ENCODE measurements around the gene DOP1B. TPM values are rescaled to one million over a fixed set of nuclear protein-coding genes. Genes with fewer than 3 reads are reported as not detected.

Gene DOP1B
- total RNA-seq, 1 donor from 2014 or later, result 8.7 TPM

DNA sequence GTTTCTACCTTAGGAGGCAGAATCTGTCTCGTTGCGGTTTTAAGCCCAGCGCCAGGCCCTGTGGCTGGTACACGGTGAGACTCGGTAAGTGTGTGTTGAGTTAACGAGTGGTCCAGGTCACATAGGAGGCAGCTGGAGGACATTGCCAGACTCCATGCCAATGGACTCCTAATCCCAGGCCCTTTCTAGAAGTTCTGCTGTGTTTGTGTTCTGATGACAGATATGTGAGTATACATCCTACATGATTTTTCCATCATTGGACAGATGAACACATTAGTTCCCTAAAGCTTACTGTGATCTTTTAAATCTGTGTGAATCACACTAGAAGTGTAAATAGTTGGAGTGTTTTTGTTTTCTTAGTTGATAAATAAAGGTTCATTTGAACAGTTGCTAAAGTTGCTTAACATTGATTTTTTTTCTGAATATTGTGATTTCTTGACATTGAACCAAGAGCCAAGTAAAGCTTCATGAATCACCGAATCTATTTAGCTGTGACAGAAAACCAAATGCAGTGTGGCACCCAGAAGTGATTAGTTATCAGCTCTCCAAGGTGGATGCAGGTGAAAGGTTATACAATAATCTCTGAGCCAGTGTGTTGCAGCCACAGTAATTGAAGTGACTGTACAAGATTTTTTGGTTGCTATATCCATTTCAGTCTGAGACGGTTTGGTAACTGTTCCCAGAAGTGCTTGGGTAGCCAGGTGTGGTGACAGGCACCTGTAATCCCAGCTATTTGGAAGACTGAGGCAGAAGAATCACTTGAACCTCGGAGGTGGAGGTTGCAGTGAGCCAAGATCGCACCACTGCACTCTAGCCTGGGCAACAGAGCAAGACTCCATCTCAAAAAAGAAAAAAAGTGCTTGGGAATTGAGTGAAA lies 46.3 kb downstream of the DOP1B start:
- Mint-ChIP-seq H3K4me1 (ENCODE audit: unreplicated experiment) (peaks cover 5% of the 10 kb centered on the region), H3K27ac (ENCODE audit: unreplicated experiment) (no peak overlapping the region), H3K36me3 (ENCODE audit: low read depth, unreplicated experiment) (no peaks in the 10 kb centered on the region), H3K4me3 (ENCODE audit: unreplicated experiment) (no peak overlapping the region), H3K27me3 (ENCODE audit: unreplicated experiment) (peaks cover 5% of the 10 kb centered on the region), H3K9me3 (ENCODE audit: unreplicated experiment) (no peaks in the 10 kb centered on the region)
- DNase-seq (ENCODE audit: low spot score), result no peak
- no peak for TF ChIP-seq CTCF (IDR thresholded peaks at IDR 0.05; ENCODE audit: unreplicated experiment)

- Mint-ChIP-seq H3K27ac (ENCODE audit: unreplicated experiment) (no peak overlapping the region), H3K4me3 (ENCODE audit: unreplicated experiment) (no peak overlapping the region), H3K36me3 (ENCODE audit: low read depth, unreplicated experiment) (no peaks in the 10 kb centered on the region), H3K9me3 (ENCODE audit: unreplicated experiment) (no peaks in the 10 kb centered on the region), H3K27me3 (ENCODE audit: unreplicated experiment) (peaks cover 5% of the 10 kb centered on the region), H3K4me1 (ENCODE audit: unreplicated experiment) (peaks cover 5% of the 10 kb centered on the region)
- no peak for TF ChIP-seq CTCF (IDR thresholded peaks at IDR 0.05; ENCODE audit: unreplicated experiment)
- no peak for DNase-seq (ENCODE audit: low spot score)
These were observed 46.9 kb downstream of the DOP1B start for GRCh38 chr21:36203603-36203889.

- DNase-seq (ENCODE audit: low spot score), result no peak
- Mint-ChIP-seq H3K27me3 (ENCODE audit: unreplicated experiment) (peaks cover 1% of the 10 kb centered on the region), H3K27ac (ENCODE audit: unreplicated experiment) (no peak overlapping the region), H3K4me1 (ENCODE audit: unreplicated experiment) (peaks cover 9% of the 10 kb centered on the region), H3K36me3 (ENCODE audit: low read depth, unreplicated experiment) (peaks cover 5% of the 10 kb centered on the region), H3K4me3 (ENCODE audit: unreplicated experiment) (no peak overlapping the region), H3K9me3 (ENCODE audit: unreplicated experiment) (no peaks in the 10 kb centered on the region)
- TF ChIP-seq CTCF (IDR thresholded peaks at IDR 0.05; ENCODE audit: unreplicated experiment), result no peak
These were observed 48.4 kb downstream of the DOP1B start for GRCh38 chr21:36204980-36205379.

GRCh38 chr21:36205962-36206361 lies 49.3 kb downstream of the DOP1B start:
- H3K27me3 Mint-ChIP-seq (ENCODE audit: unreplicated experiment), result peaks cover 1% of the 10 kb centered on the region

More at GRCh38 chr21:36205962-36206361, 49.3 kb downstream of the DOP1B start:
- Mint-ChIP-seq H3K4me3 (ENCODE audit: unreplicated experiment) (no peak overlapping the region), H3K27ac (ENCODE audit: unreplicated experiment) (no peak overlapping the region), H3K4me1 (ENCODE audit: unreplicated experiment) (peaks cover 8% of the 10 kb centered on the region), H3K36me3 (ENCODE audit: low read depth, unreplicated experiment) (peaks cover 5% of the 10 kb centered on the region), H3K9me3 (ENCODE audit: unreplicated experiment) (no peaks in the 10 kb centered on the region)
- TF ChIP-seq CTCF (IDR thresholded peaks at IDR 0.05; ENCODE audit: unreplicated experiment), result no peak
- no peak for DNase-seq (ENCODE audit: low spot score)

Other genes starting within 250 kb of the DOP1B start
- 15.7 TPM for gene SETD4, start 96.3 kb upstream of the DOP1B start, total RNA-seq (ENCODE audit: unreplicated experiment)
- 7.6 TPM for gene CBR1, start 86.8 kb upstream of the DOP1B start, total RNA-seq (ENCODE audit: unreplicated experiment)
- 0.38 TPM for gene CBR3, start 21.7 kb upstream of the DOP1B start, total RNA-seq (ENCODE audit: unreplicated experiment)
- 43.0 TPM for gene MORC3, start 163.4 kb downstream of the DOP1B start, total RNA-seq (ENCODE audit: unreplicated experiment)
- gene CHAF1B, start 228.6 kb downstream of the DOP1B start, total RNA-seq (ENCODE audit: unreplicated experiment), result 6.2 TPM

Measured in endothelial cell (in vitro differentiated cells).